Subcutaneous adipose tissue (tissue), 4 donors: ENCODE data around the gene AMER3. TPM values are rescaled to one million over a fixed set of nuclear protein-coding genes. Genes with fewer than 3 reads are reported as not detected.

Source experiments
- total RNA-seq, 4 donors: library from RNA; depleted of rRNA; stranded (reverse); fragments of >200 nt; gene quantifications; one replicate each; pipeline ENCODE4 v1.1.0, GENCODE V29; 2016
- TF ChIP-seq, protein P1 (sequence below): fragments of 450-650 bp; IDR thresholded peaks from one replicate; pipeline ENCODE4 v1.5.1; 2016; ENCODE audit warnings: low read depth, mild to moderate bottlenecking, control low read depth, antibody characterized with exemption, moderate library complexity

The AMER3 gene
- total RNA-seq, 4 donors from 2014 or later: not detected

DNA sequence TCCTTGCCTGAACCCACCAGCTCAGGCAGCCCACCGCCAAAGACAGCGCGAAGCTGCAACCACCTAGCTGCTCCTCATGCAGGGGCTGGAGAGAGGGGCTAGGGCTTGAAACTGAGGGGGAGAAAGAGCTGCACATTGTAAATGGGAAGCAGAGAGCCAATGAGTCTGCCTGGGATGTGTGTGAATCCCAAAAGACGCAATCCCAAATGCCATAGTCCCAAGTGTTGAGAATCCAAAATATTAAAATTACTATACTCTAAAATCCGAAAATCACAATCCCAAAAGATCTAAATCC is 9.4 kb downstream of the AMER3 start:
- TF ChIP-seq, protein P1, sequence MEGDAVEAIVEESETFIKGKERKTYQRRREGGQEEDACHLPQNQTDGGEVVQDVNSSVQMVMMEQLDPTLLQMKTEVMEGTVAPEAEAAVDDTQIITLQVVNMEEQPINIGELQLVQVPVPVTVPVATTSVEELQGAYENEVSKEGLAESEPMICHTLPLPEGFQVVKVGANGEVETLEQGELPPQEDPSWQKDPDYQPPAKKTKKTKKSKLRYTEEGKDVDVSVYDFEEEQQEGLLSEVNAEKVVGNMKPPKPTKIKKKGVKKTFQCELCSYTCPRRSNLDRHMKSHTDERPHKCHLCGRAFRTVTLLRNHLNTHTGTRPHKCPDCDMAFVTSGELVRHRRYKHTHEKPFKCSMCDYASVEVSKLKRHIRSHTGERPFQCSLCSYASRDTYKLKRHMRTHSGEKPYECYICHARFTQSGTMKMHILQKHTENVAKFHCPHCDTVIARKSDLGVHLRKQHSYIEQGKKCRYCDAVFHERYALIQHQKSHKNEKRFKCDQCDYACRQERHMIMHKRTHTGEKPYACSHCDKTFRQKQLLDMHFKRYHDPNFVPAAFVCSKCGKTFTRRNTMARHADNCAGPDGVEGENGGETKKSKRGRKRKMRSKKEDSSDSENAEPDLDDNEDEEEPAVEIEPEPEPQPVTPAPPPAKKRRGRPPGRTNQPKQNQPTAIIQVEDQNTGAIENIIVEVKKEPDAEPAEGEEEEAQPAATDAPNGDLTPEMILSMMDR: no peak

DNA sequence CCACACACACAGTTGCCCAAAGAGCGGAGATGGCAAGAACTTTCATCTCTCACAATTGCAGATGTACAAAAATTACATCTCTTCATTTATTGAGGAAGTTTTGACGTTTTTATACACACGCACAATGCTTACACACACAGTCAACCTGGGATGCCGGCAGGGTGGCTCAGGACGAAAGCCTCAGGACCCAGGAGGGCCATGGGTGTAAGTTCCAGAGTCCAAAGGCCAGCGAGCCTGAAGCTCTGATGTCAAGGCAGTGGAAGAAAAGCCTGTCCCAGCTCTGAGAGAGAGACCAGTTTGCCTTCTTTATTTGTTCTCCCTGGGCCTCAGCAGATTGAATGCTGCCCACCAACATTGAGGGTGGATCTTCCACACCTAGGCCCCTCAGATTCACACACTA is 10.1 kb downstream of the AMER3 start:
- TF ChIP-seq, protein P1: no peak

DNA sequence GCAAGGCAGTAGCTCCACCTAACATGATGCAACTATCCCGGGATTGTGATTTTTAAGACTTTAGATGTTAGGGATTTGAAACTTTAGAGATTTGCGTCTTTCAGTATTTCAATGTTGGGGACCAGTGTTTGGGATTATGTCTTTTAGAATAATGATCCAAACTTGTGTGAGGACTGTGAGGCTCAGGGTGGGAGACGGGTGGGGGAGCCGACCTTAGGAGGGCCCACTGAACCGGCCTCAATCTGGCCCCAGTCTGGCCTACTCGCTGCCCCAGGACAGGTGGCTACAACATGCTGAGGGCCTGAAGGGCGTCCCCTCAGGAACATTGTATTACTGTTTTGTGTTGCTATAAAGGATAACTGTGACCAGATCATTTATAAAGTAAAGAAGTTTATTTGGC is 10.7 kb downstream of the AMER3 start:
- TF ChIP-seq, protein P1: no peak

DNA sequence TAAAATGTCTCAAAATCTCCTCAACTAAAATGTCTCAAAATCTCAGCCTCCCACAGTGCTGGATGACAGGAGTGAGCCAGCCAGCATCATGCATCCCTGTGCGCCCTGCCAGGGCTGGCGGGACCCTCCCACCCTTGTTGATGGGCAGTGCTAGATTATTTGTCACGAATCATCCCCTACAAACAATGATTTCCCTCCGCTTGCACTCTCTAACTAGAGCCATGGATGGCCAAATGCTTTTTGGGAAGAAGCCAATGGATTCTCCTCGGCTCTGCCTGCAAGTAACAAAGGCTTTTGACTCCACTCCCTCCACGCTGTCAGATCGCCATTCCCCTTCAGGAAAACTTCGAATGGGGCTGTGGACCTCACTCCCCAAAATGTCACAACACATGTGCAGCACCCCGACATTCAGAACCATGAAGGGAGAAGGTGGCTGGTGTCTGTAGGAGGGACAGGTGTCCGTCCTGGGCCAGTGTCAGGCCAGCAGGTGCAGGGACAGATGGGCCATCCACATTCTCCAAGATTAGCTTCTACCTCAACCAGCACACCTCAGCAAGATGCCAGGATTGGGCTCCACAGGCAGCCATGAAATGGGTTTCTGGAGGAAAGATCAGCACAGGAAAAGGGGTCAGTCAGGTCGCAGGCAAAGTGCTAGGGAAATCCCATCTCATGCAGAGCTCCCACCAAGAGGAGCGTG is 11.5 kb downstream of the AMER3 start:
- TF ChIP-seq, protein P1: no peak

DNA sequence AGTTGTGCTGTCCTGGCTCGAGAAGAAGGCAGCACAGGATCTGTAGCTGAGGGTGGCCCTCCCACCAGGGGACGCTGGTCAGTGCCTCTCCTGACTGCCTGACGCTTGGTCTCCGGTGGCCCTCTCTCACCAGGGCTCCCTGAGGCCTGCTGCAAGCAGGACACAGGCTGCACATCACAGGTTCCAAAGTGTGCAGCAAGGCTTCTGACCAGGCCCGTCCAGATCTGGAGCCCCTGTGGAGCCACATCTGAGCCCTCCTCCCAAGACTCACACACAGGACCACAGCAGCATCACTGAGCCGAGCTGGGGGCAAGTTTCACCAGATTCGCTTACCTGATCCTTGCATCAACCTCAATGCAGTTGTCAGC is 12.1 kb downstream of the AMER3 start:
- TF ChIP-seq, protein P1: no peak

DNA sequence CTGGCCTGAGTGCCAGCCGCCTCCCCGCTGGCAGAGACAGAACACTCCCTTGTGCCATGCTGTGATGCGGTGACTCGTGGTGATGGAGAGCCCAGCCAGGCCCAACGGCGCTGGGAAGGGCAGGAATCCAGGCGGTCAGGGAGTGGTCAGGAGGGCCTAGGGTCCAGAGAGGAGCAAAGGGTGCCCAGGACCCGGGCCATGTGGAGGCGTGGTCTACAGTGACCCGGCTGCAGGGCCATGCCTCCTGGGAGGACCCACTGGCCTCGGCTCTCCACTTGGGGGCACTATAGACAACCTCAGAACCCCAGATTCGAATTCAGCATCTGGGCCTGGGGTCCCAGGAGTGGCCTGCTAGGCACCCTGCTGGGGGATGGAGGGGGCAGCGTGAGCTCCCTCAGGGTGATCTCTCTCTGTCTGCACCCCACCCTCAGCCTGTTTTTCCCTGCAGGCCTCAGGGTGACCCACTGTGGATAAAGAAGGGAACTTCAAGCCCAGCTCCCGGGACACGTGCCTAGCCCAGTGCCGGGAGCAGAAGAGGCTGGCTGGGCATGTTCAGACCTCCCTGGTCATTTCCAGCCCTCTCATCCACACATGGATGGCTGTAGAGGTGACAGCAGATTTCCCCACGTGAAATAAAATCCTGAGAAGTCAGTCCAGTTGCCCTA is 13.0 kb downstream of the AMER3 start:
- TF ChIP-seq, protein P1: no peak

DNA sequence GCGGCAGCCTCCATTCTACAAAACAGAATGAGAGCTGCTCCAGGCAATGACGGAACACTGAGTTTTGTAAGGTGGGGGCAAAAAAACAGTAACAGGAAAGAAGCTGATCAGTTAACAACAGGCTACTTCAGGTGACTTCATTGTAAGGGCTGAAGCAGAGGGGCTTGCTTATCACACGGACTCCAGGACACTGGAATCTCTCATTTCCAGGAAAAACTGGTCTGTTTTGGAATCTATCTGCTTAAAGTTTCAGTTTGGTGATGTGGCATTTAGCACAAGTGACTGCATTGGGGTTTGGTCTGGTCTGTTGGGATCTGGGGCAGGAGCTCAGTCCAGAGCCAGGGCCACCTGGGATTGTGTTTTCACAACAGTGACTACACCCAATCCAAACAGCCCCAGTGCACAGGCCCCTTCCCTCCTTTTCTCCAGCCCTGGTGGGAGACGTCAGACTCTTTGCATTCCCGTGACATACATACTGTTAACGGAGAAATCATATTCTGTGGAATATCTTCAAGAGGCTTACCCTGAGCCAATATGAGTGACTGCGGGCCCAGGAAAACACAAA is 14.1 kb downstream of the AMER3 start:
- TF ChIP-seq, protein P1: no peak
